Erythroblast (primary cell): ENCODE results near the gene MKI67.

Source experiments
- GATA1 ChIP-seq: IDR thresholded peaks from 2 replicates; pipeline ENCODE4 v1.6.1; 2011; ENCODE audit warnings: low read depth, mild to moderate bottlenecking, control low read depth, low read length, moderate library complexity
- POLR2A ChIP-seq: IDR thresholded peaks from 2 replicates; pipeline ENCODE4 v1.6.1; 2011; ENCODE audit warnings: mild to moderate bottlenecking, low read length

- TF ChIP-seq POLR2A (no peak), GATA1 (no peak)
Observed at GRCh38 chr10:128070161-128070560, 56.1 kb downstream of the MKI67 start.
